HL-60 (cell line): ENCODE results near the gene PNMA6F.

Experiments used
- DNase-seq, 2 experiments: peaks; one replicate each; pipeline ENCODE4 v3.0.0-alpha.2; 2010 to 2020; ENCODE audit warnings: low read depth in 1 of 2, low spot score in 1 of 2
- H3K27ac ChIP-seq: fragments of 250-450 bp; sonication (Bioruptor Pico); replicated peaks from 2 replicates; pipeline ENCODE4 v1.5.1; 2020; ENCODE audit warnings: mild to moderate bottlenecking, moderate library complexity
- H3K27me3 ChIP-seq: fragments of 250-450 bp; sonication (Bioruptor Pico); 2 replicates; pipeline ENCODE4 v1.5.1; 2021; ENCODE audit warnings: mild to moderate bottlenecking, moderate library complexity; ENCODE audit not compliant: insufficient read depth, poor library complexity, severe bottlenecking
- H3K4me3 ChIP-seq: replicated peaks from 2 replicates; pipeline ENCODE4 v1.5.1; 2011; ENCODE audit warnings: mild to moderate bottlenecking, control low read depth, low read length; ENCODE audit not compliant: insufficient read depth
- CTCF ChIP-seq: IDR thresholded peaks from one replicate; pipeline ENCODE4 v1.5.1; 2011; ENCODE audit warnings: low read length, control low read depth, inconsistent platforms; ENCODE audit not compliant: insufficient read depth
- GABPA ChIP-seq: IDR thresholded peaks from 2 replicates; pipeline ENCODE4 v1.6.1; 2012; ENCODE audit warnings: low read depth
- POLR2AphosphoS5 ChIP-seq: IDR thresholded peaks from 2 replicates; pipeline ENCODE4 v1.6.1; 2012; ENCODE audit warnings: low read depth
- SPI1 ChIP-seq: IDR thresholded peaks from 2 replicates; pipeline ENCODE4 v1.6.1; 2012; ENCODE audit warnings: low read depth, mild to moderate bottlenecking, borderline replicate concordance
- TF ChIP-seq, protein P1 (sequence below): IDR thresholded peaks from 2 replicates; pipeline ENCODE4 v1.6.1; 2012; ENCODE audit warnings: low read depth; ENCODE audit not compliant: insufficient replicate concordance

Gene PNMA6F

DNA sequence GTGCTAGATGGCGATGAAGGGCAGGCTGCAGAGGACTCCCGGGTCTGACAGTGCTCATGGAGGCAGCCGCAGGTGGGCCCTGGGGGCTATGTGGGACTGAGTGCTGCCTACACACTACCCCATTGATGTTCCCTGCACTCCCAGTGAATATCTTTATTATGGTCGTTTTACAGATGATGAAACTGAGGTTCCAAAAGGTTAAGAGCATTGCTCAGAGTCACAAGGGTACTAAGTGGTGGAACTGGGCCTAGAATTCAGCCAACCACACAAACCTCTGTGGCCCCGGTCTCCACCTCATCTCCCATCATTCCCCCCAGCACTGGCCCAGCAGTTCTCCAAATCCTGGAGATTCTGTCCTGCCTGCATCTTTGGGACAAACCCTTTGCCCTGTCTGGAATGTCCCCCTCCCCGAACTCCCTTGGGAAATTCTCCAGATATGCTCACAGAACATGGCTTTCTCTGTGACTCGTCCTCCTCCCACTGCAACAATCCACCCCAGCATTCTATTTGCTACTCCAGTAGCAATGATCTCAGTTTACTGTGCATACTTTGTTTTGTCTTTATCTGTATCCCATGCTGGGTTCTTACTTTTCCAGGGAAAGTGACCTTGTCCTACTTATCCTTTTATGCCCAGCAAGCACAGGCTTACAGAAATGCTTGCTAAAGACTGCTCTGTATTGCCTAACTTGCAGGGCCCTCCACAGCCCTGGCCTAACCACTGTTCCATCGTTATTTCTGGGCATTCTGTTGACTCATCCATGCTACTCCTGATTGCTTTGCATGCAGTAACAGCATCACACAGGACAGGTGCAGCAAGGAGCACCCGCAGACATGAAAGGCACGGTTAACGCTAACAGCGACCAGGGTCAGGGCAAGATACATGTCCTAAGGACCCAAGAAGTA, 14.0 kb downstream of the PNMA6F start:
- DNase-seq, result peak; percentile 22 to 35
- TF ChIP-seq GABPA (no peak), SPI1 (no peak), CTCF (no peak), POLR2AphosphoS5 (no peak)
- TF ChIP-seq, protein P1, sequence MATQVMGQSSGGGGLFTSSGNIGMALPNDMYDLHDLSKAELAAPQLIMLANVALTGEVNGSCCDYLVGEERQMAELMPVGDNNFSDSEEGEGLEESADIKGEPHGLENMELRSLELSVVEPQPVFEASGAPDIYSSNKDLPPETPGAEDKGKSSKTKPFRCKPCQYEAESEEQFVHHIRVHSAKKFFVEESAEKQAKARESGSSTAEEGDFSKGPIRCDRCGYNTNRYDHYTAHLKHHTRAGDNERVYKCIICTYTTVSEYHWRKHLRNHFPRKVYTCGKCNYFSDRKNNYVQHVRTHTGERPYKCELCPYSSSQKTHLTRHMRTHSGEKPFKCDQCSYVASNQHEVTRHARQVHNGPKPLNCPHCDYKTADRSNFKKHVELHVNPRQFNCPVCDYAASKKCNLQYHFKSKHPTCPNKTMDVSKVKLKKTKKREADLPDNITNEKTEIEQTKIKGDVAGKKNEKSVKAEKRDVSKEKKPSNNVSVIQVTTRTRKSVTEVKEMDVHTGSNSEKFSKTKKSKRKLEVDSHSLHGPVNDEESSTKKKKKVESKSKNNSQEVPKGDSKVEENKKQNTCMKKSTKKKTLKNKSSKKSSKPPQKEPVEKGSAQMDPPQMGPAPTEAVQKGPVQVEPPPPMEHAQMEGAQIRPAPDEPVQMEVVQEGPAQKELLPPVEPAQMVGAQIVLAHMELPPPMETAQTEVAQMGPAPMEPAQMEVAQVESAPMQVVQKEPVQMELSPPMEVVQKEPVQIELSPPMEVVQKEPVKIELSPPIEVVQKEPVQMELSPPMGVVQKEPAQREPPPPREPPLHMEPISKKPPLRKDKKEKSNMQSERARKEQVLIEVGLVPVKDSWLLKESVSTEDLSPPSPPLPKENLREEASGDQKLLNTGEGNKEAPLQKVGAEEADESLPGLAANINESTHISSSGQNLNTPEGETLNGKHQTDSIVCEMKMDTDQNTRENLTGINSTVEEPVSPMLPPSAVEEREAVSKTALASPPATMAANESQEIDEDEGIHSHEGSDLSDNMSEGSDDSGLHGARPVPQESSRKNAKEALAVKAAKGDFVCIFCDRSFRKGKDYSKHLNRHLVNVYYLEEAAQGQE, result no peak
- H3K27ac ChIP-seq, result no peak overlapping the region
- no peak overlapping the region for H3K4me3 ChIP-seq
- H3K27me3 ChIP-seq, result no peaks in the 10 kb centered on the region

DNA sequence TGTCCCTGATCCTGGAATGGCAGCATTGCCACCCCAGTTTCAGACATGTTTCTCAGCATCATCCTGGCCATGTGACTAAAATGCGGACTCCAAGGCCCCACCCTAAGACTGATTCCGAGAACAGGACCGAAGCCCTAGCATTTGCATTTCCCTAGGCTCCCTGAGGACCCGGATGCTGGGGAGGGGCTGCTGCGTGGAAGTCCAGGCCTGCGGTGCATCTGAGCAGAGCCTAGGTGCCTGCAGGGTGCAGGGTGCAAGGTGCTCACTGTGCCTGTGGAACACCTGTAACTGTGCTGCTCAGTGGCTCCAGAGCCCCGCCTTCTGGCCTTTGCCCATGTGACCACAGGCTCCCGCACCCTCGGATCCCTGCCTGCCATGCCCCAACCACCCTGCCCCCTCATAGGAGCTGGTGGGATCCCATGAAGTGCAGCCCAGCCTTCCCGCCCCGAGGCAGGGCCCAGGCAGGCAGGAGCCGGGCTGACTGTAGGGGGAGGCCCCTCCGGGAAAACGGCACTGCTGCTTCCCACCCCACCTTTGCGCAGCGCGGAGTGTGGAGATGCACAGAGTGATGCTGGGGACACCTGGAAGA, 14.9 kb downstream of the PNMA6F start:
- H3K27me3 ChIP-seq, result no peaks in the 10 kb centered on the region
- no peak overlapping the region for H3K4me3 ChIP-seq
- TF ChIP-seq SPI1 (no peak), POLR2AphosphoS5 (no peak), CTCF (no peak), GABPA (no peak)
- TF ChIP-seq, protein P1, result no peak
- H3K27ac ChIP-seq, result no peak overlapping the region
- no peak for DNase-seq

GRCh38 chrX:153305972-153306371, 15.6 kb downstream of the PNMA6F start:
- Histone ChIP-seq H3K27me3 (peaks cover 4% of the 10 kb centered on the region), H3K27ac (no peak overlapping the region), H3K4me3 (no peak overlapping the region)
- TF ChIP-seq, protein P1, result no peak
- TF ChIP-seq CTCF (no peak), POLR2AphosphoS5 (no peak), GABPA (no peak), SPI1 (no peak)
- no peak for DNase-seq
